ENCODE results near the gene MSL1. TPM values are rescaled to one million over a fixed set of nuclear protein-coding genes. Genes with fewer than 3 reads are reported as not detected.

The MSL1 gene
- total and polyA plus RNA-seq, 9 of the 15 experiments (the other 6 are each of a cell fraction or from before 2014, with no cell fraction given), result 13.8 to 120 (median 61.9) TPM

GRCh38 chr17:40123811-40124114 is 2.0 kb downstream of the MSL1 start:
- no peak for FAIRE-seq
- ChIA-PET POLR2A (interaction anchor here (0.6 to 5.4 kb wide), 11 partner anchors 10 to 340 kb away, joined by 3 to 57 read pairs (median 5); partner anchors contain the start of gene CASC3), CTCF (ENCODE audit: low intra/inter-chr PET ratio) (no interaction called here)
- no peaks in the 10 kb centered on the region for H3K9me1 ChIP-seq (ENCODE audit: control insufficient read depth, insufficient read depth, low read length)
- H3K9me3 ChIP-seq (replicated peaks; ENCODE audit: control insufficient read depth, insufficient read depth, low read depth, low read length), result no peaks in the 10 kb centered on the region
- intact Hi-C loops (cut with micrococcal nuclease), result no loop called here
- H3K36me3 ChIP-seq (ENCODE audit: control insufficient read depth, insufficient read depth, low read length), result peaks cover 40% of the 10 kb centered on the region
- H3K79me2 ChIP-seq (ENCODE audit: control insufficient read depth, insufficient read depth, low read length), result peaks cover 70% of the 10 kb centered on the region
- no peaks in the 10 kb centered on the region; the same call in 1 of the 2 replicates for H4K20me1 ChIP-seq (replicated peaks; ENCODE audit: control insufficient read depth, insufficient read depth, low read length)
- H3K4me2 ChIP-seq (ENCODE audit: insufficient read depth, low read length), result peak overlapping the region; percentile 89
- in situ Hi-C loops (cut with MboI), result no loop called here
- H3K27me3 ChIP-seq (ENCODE audit: control insufficient read depth in 2 of 2, insufficient read depth in 2 of 2, low read length in 2 of 2), result no peaks in the 10 kb centered on the region
- no peak overlapping the region for H2AFZ ChIP-seq (ENCODE audit: low read depth, low read length)
- ATAC-seq, result no peak
- peak overlapping the region; percentile 95; the same call in 1 of the 3 replicates for H3K27ac ChIP-seq (ENCODE audit: extremely low read depth, low read depth, low read length)
- DNase-seq (ENCODE audit: extremely low read depth in 1 of 4, low spot score in 3 of 4), result no peak
- peak overlapping the region; percentile 73 to 96 for H3K9ac ChIP-seq (ENCODE audit: insufficient read depth in 1 of 2, low read depth in 2 of 2, low read length in 2 of 2)
- H3K4me3 ChIP-seq, result peak overlapping the region; percentile 81
- no peak for TF ChIP-seq HES1 (IDR thresholded peaks at IDR 0.05; ENCODE audit: low read depth)
- TF ChIP-seq ZNF318 (IDR thresholded peaks at IDR 0.05; ENCODE audit: borderline replicate concordance in 1 of 2, low read depth in 1 of 2), result no peak
- no peak for TF ChIP-seq MAZ (CRISPR knock-in tag; conservative IDR thresholded peaks at IDR 0.05 in 1 of 2, IDR thresholded peaks at IDR 0.05 in 1 of 2)
- TF ChIP-seq FOXK2 (conservative IDR thresholded peaks at IDR 0.05 in 1 of 2, IDR thresholded peaks at IDR 0.05 in 1 of 2; ENCODE audit: low read depth in 2 of 2), result no peak
- H3K4me1 ChIP-seq (replicated peaks in 1 of 2; ENCODE audit: control insufficient read depth in 2 of 2, insufficient read depth in 2 of 2, low read length in 2 of 2), result peaks cover 15 to 25% of the 10 kb centered on the region in 2 experiments; a peak in 4 of 5 replicates
- 2% methylated on average over 2 of the region's 2 CpGs for WGBS (ENCODE audit: insufficient coverage, low coverage, missing lambda C conversion rate)
- BruUV-seq (replicated peaks), result TSS peak; percentile 71
